Common myeloid progenitor, CD34-positive (primary cell): ENCODE data around the gene LHX6. TPM values are rescaled to one million over a fixed set of nuclear protein-coding genes. Genes with fewer than 3 reads are reported as not detected.

ENCODE experiments used
- CTCF ChIA-PET: fragments of 350-600 bp; sonication (Branson Sonifier 250); formaldehyde crosslinking; loops from one replicate; lab custom pipeline; 2021; ENCODE audit warnings: antibody characterized with exemption; lab: Charles Lee
- POLR2A ChIA-PET: fragments of 350-600 bp; sonication (Branson Sonifier 250); formaldehyde crosslinking; loops from one replicate; lab custom pipeline; 2021; ENCODE audit warnings: antibody characterized with exemption; lab: Charles Lee
- DNase-seq, 3 donors: peaks; one replicate each; pipeline versions ENCODE4 v3.0.0 to v3.0.0-alpha.2; 2013
- H3K27ac ChIP-seq, 2 experiments: 1 replicate in 1 of 2; 2 replicates in 1 of 2; pipeline ENCODE4 v1.7.0; 2013; ENCODE audit warnings: inconsistent platforms in 2 of 2, low read length in 2 of 2, mild to moderate bottlenecking in 2 of 2, low read depth in 1 of 2, moderate library complexity in 1 of 2; ENCODE audit not compliant: severe bottlenecking in 2 of 2, insufficient read depth in 1 of 2, poor library complexity in 1 of 2
- H3K27me3 ChIP-seq, 5 experiments: replicated peaks in 2 of 5; 1 replicate in 3 of 5; 2 replicates in 2 of 5; pipeline versions ENCODE4 v1.6.1 to v1.7.0; 2013; ENCODE audit warnings: low read length in 4 of 5, mild to moderate bottlenecking in 2 of 5, moderate library complexity in 2 of 5, inconsistent platforms in 1 of 5; ENCODE audit not compliant: insufficient read depth in 5 of 5, control insufficient read depth in 4 of 5
- H3K36me3 ChIP-seq, 4 experiments: 1 replicate in 2 of 4; 2 replicates in 2 of 4; pipeline versions ENCODE4 v1.6.1 to v1.7.0; 2013; ENCODE audit warnings: low read length in 3 of 4, control low read depth in 1 of 4, mild to moderate bottlenecking in 1 of 4; ENCODE audit not compliant: control insufficient read depth in 4 of 4, insufficient read depth in 4 of 4
- H3K4me1 ChIP-seq, 4 experiments: 1 replicate in 3 of 4; 2 replicates in 1 of 4; pipeline versions ENCODE4 v1.6.1 to v1.7.1; 2013; ENCODE audit warnings: low read length in 3 of 4, mild to moderate bottlenecking in 3 of 4, control low read depth in 1 of 4, inconsistent platforms in 1 of 4, moderate library complexity in 1 of 4; ENCODE audit not compliant: control insufficient read depth in 4 of 4, insufficient read depth in 4 of 4; ENCODE audit errors: control extremely low read depth in 1 of 4
- H3K4me3 ChIP-seq, 7 experiments: 1 replicate in 4 of 7; 2 replicates in 3 of 7; pipeline versions ENCODE4 v1.5.1 to v1.7.0; 2013; ENCODE audit warnings: mild to moderate bottlenecking in 7 of 7, low read length in 6 of 7, moderate library complexity in 6 of 7, inconsistent platforms in 2 of 7, low read depth in 2 of 7, control low read depth in 1 of 7; ENCODE audit not compliant: insufficient read depth in 4 of 7, control insufficient read depth in 1 of 7; ENCODE audit errors: extremely low read depth in 1 of 7
- H3K9me3 ChIP-seq, 5 experiments: 1 replicate in 4 of 5; 2 replicates in 1 of 5; pipeline versions ENCODE4 v1.6.1 to v1.7.1; 2013; ENCODE audit warnings: low read length in 4 of 5, mild to moderate bottlenecking in 2 of 5, inconsistent platforms in 1 of 5, low read depth in 1 of 5, moderate library complexity in 1 of 5; ENCODE audit not compliant: control insufficient read depth in 4 of 5, insufficient read depth in 2 of 5; ENCODE audit errors: control extremely low read depth in 1 of 5
- WGBS: methylation state at CpG from one replicate; pipeline ENCODE4 v1.1.5; 2013; ENCODE audit not compliant: insufficient coverage; 5-methylcytosine and 5-hydroxymethylcytosine counted together
- polyA plus RNA-seq: library from polyadenylated mRNA; unstranded; fragments of 120-200 nt; gene quantifications from one replicate; pipeline ENCODE4 v1.2.1, GENCODE V29; 2013

LHX6 gene
- polyA plus RNA-seq: 1.1 TPM

DNA sequence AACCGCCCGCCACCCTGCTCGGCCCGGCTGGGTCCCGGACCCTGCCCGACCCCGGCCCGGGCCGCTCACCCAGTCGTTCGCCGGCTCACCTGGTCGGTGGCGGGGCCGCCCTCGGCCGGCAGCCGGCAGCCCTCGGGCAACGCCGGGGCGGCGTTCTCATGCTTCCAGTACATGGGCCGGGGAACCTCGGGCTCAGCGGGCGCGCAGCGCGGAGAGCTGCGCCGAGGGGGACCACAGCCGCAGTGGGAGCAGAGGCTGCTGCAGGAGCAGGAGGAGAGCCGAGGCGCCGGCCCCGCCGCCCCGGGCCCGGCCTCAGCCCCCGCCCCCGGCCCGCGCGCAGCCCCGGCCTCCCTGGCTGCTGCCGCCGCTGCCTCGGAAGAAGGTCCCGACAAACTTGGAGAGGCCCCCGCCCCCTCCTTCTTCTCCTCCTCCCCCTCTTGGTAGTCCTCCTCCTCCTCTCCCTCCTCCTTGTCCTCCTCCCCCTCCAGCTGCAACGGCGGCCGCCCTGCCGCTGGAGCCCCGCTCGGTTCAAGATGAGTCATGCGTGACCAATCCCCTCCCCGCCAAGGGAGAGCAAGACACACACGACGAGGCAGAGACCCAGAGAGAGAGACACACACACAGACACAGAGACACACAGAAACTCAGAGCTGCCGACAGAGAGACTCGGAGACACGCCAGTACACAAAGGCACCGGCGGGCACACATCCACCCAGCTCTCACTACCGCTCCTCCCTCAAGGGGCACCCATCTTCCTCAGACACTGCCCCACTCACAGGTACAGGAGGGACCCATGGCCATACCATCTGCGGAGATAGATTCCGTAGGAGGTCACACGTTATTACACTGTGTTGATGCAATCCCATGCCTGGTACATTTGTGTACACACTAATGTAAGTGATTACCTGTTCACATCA, at the start of gene LHX6:
Gene LHX6 (minus strand): TSS at position 390 of the 917 bp plus-strand sequence. CDS start 217 bp downstream, at position 173.
- Histone ChIP-seq H3K9me3 (peaks cover 0 to 9% (median 0%) of the 10 kb centered on the region in 5 experiments), H3K27me3 (peaks cover 0 to 79% (median 9%) of the 10 kb centered on the region in 5 experiments), H3K36me3 (peaks cover 0 to 19% (median 0%) of the 10 kb centered on the region in 4 experiments), H3K27ac (no peak within 1 kb of the TSS), H3K4me1 (peaks cover 0 to 30% (median 11%) of the 10 kb centered on the region in 4 experiments), H3K4me3 (peak within 1 kb of the TSS; percentile 20 to 71 (median 61))
- peak in 2 of 3 donors; percentile 68 to 81 for DNase-seq
- POLR2A ChIA-PET: interaction anchor here (1.0 kb wide), 1 partner anchor 36 kb away, joined by 3 read pairs; the partner anchor contains the start of genes MRRF and RBM18
- CTCF ChIA-PET: interaction anchor here (1.2 kb wide), 1 partner anchor 17 kb away, joined by 3 read pairs; no protein-coding TSS in a partner anchor
- WGBS: 21% methylated on average over 42 of the region's 70 CpGs

DNA sequence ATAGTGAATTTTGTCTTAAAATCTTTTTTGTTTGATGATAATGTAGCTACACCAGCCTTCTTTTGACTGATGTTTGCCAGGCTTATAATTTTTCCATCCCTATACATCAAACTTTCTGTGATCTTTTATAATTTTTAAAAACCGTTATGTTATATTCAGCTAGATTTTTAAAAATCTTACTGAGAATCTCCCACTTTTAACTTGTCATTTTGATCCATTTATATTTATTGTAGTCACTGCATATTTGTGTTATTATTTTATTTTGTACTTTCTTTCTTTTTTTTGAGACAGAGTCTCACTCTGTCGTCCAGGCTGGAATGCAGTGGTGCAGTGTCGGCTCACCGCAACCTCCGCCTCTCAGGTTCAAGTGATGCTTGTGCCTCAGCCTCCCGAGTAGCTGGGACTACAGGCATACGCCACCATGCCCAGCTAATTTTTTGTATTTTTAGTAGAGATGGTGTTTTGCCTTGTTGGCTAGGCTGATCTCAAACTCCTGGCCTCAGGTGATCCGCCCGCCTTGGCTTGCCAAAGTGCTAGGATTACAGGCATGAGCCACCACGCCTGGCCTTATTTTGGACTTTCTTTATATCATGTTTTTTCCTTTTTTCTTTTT, 48.6 kb upstream of the LHX6 start:
- POLR2A ChIA-PET: no interaction called here
- peaks cover 10 to 46% (median 31%) of the 10 kb centered on the region in 4 experiments for H3K36me3 ChIP-seq

GRCh38 chr9:122276096-122276495, 47.3 kb upstream of the LHX6 start:
- H3K9me3 ChIP-seq: peaks cover 0 to 9% (median 5%) of the 10 kb centered on the region in 5 experiments
- H3K36me3 ChIP-seq: peaks cover 4 to 48% (median 26%) of the 10 kb centered on the region in 4 experiments
- ChIA-PET POLR2A (interaction anchor here (0.7 kb wide), 1 partner anchor 9 kb away, joined by 3 read pairs; no protein-coding TSS in a partner anchor), CTCF (interaction anchor here (1.9 kb wide), 1 partner anchor 11 kb away, joined by 9 read pairs; no protein-coding TSS in a partner anchor)
- no peak overlapping the region for H3K27ac ChIP-seq
- no peak for DNase-seq
- no peaks in the 10 kb centered on the region for H3K4me1 ChIP-seq
- H3K27me3 ChIP-seq: no peaks in the 10 kb centered on the region
- H3K4me3 ChIP-seq: no peak overlapping the region
- WGBS: 93% methylated on average over 3 of the region's 7 CpGs

More for the DNA sequence above, 48.6 kb upstream of the LHX6 start:
- no peaks in the 10 kb centered on the region for H3K4me1 ChIP-seq
- no peak for DNase-seq
- no peak overlapping the region for H3K4me3 ChIP-seq
- H3K27ac ChIP-seq: no peak overlapping the region
- WGBS: 100% methylated on average over 6 of the region's 10 CpGs
- H3K9me3 ChIP-seq: peaks cover 0 to 9% (median 5%) of the 10 kb centered on the region in 5 experiments
- H3K27me3 ChIP-seq: no peaks in the 10 kb centered on the region
- CTCF ChIA-PET: interaction anchor here (1.3 to 1.9 kb wide), 4 partner anchors 9 to 62 kb away, joined by 3 to 9 read pairs (median 3); partner anchors contain the start of genes MRRF and RBM18

GRCh38 chr9:122274055-122274454, 45.3 kb upstream of the LHX6 start:
- ChIA-PET POLR2A (no interaction called here), CTCF (no interaction called here)
- peaks cover 6 to 43% (median 22%) of the 10 kb centered on the region in 4 experiments for H3K36me3 ChIP-seq

GRCh38 chr9:122268041-122268814, 39.5 kb upstream of the LHX6 start:
- 96% methylated on average over 5 of the region's 6 CpGs for WGBS
- Histone ChIP-seq H3K27me3 (no peaks in the 10 kb centered on the region), H3K9me3 (no peaks in the 10 kb centered on the region), H3K4me3 (no peak overlapping the region), H3K36me3 (peaks cover 2 to 17% (median 13%) of the 10 kb centered on the region in 4 experiments), H3K4me1 (peaks cover 19 to 25% (median 21%) of the 10 kb centered on the region in 4 experiments), H3K27ac (no peak overlapping the region)
- POLR2A ChIA-PET: no interaction called here
- CTCF ChIA-PET: interaction anchor here (1.4 to 1.8 kb wide), 2 partner anchors 10 to 17 kb away, joined by 3 read pairs; no protein-coding TSS in a partner anchor
- DNase-seq: peak in 1 of 3 donors; percentile 24

More at GRCh38 chr9:122274055-122274454, 45.3 kb upstream of the LHX6 start:
- H3K4me1 ChIP-seq: no peaks in the 10 kb centered on the region
- no peak for DNase-seq
- 100% methylated on average over 2 of the region's 2 CpGs for WGBS
- no peak overlapping the region for H3K4me3 ChIP-seq
- H3K27ac ChIP-seq: no peak overlapping the region
- H3K9me3 ChIP-seq: peaks cover 0 to 9% (median 5%) of the 10 kb centered on the region in 5 experiments
- no peaks in the 10 kb centered on the region for H3K27me3 ChIP-seq
